GM19043 (cell line): ENCODE data around the gene ISCU.
"Not testable (repeated sequence)": the region's sequence is repeated elsewhere in the genome, so short reads cannot be mapped to it uniquely, and the experiment has no call there.

Experiments used
- ATAC-seq: cut with Tn5 transposase; IDR thresholded peaks from one replicate; pipeline ENCODE4 v1.9.1; 2021; ENCODE audit warnings: low read depth; ENCODE audit not compliant: unreplicated experiment

Gene ISCU

GRCh38 chr12:108586306-108586705 lies 23.9 kb downstream of the ISCU start:
- no peak for ATAC-seq

- ATAC-seq = no peak
Observed at GRCh38 chr12:108587826-108588225, 25.4 kb downstream of the ISCU start.

- ATAC-seq = no peak
Observed at GRCh38 chr12:108589028-108589839, 26.8 kb downstream of the ISCU start.

GRCh38 chr12:108589840-108590229 lies 27.4 kb downstream of the ISCU start:
- ATAC-seq = no peak

GRCh38 chr12:108590463-108590862 lies 28.1 kb downstream of the ISCU start:
- not testable (repeated sequence) for ATAC-seq

GRCh38 chr12:108591267-108591980 lies 29.0 kb downstream of the ISCU start:
- no peak for ATAC-seq

GRCh38 chr12:108592033-108592909 lies 29.9 kb downstream of the ISCU start:
- ATAC-seq = no peak

- no peak for ATAC-seq
Observed at GRCh38 chr12:108594323-108594903, 32.0 kb downstream of the ISCU start.

- no peak for ATAC-seq
Observed at GRCh38 chr12:108594960-108595710, 32.7 kb downstream of the ISCU start.

GRCh38 chr12:108595711-108596647 lies 33.6 kb downstream of the ISCU start:
- ATAC-seq = no peak

GRCh38 chr12:108596854-108597558 lies 34.6 kb downstream of the ISCU start:
- ATAC-seq = no peak

GRCh38 chr12:108597559-108598471 lies 35.4 kb downstream of the ISCU start, which contains the start of gene TMEM119:
TMEM119 (minus strand) TSS chr12:108598084; CDS start chr12:108592383, 5,701 bp downstream.
- no peak for ATAC-seq

- ATAC-seq = no peak
Observed at GRCh38 chr12:108598553-108599250, 36.3 kb downstream of the ISCU start.

- no peak for ATAC-seq
Observed at GRCh38 chr12:108599541-108599940, 37.1 kb downstream of the ISCU start.

- no peak for ATAC-seq
Observed at GRCh38 chr12:108599948-108600701, 37.7 kb downstream of the ISCU start.

GRCh38 chr12:108600702-108601007 lies 38.3 kb downstream of the ISCU start:
- ATAC-seq = no peak
